Measurements from ENCODE around the gene KCNMB1.

- TF ChIP-seq, protein P1, sequence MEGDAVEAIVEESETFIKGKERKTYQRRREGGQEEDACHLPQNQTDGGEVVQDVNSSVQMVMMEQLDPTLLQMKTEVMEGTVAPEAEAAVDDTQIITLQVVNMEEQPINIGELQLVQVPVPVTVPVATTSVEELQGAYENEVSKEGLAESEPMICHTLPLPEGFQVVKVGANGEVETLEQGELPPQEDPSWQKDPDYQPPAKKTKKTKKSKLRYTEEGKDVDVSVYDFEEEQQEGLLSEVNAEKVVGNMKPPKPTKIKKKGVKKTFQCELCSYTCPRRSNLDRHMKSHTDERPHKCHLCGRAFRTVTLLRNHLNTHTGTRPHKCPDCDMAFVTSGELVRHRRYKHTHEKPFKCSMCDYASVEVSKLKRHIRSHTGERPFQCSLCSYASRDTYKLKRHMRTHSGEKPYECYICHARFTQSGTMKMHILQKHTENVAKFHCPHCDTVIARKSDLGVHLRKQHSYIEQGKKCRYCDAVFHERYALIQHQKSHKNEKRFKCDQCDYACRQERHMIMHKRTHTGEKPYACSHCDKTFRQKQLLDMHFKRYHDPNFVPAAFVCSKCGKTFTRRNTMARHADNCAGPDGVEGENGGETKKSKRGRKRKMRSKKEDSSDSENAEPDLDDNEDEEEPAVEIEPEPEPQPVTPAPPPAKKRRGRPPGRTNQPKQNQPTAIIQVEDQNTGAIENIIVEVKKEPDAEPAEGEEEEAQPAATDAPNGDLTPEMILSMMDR (conservative IDR thresholded peaks at IDR 0.05; ENCODE audit: low read length), result no peak
- no peak for TF ChIP-seq EZH2phosphoT487 (IDR thresholded peaks at IDR 0.05; ENCODE audit: borderline replicate concordance, low read depth, low read length)
Measured at GRCh38 chr5:170436335-170436734, 47.2 kb upstream of the KCNMB1 start.

Data from OCI-LY7 (cell line).